Aorta (tissue), 5 donors: Measurements from ENCODE around the gene MEX3D. TPM values are rescaled to one million over a fixed set of nuclear protein-coding genes. Genes with fewer than 3 reads are reported as not detected.
A peak's percentile ranks its signal among the peaks of the same experiment; 100 is the strongest.

Experiments
- ATAC-seq: fragments of 200-7000 bp; cut with Tn5 transposase; one replicate; pipeline ENCODE4 v1.9.1; 2022; ENCODE audit warnings: moderate library complexity; ENCODE audit not compliant: low FRiP score
- DNase-seq, 2 donors: peaks; one replicate each; pipeline ENCODE4 v3.0.0-alpha.2; 2020
- H3K27ac ChIP-seq, 2 donors: one replicate each; pipeline ENCODE4 v1.5.1; 2013; ENCODE audit warnings: low read length in 2 of 2, mild to moderate bottlenecking in 2 of 2, moderate library complexity in 2 of 2, control low read depth in 1 of 2, inconsistent platforms in 1 of 2, low read depth in 1 of 2
- H3K27me3 ChIP-seq, 2 donors: one replicate each; pipeline ENCODE4 v1.6.1; 2013; ENCODE audit warnings: control low read depth in 1 of 2, low read length in 1 of 2, mild to moderate bottlenecking in 1 of 2, moderate library complexity in 1 of 2; ENCODE audit not compliant: insufficient read depth in 2 of 2, control insufficient read depth in 1 of 2
- H3K36me3 ChIP-seq, 2 donors: one replicate each; pipeline ENCODE4 v1.6.1; 2013; ENCODE audit warnings: control low read depth in 1 of 2, low read length in 1 of 2, mild to moderate bottlenecking in 1 of 2; ENCODE audit not compliant: insufficient read depth in 2 of 2, control insufficient read depth in 1 of 2
- H3K4me1 ChIP-seq, 2 donors: one replicate each; pipeline ENCODE4 v1.6.1; 2013; ENCODE audit warnings: low read length in 2 of 2, control low read depth in 1 of 2, mild to moderate bottlenecking in 1 of 2, moderate library complexity in 1 of 2; ENCODE audit not compliant: insufficient read depth in 2 of 2, control insufficient read depth in 1 of 2
- H3K4me3 ChIP-seq, 2 donors: one replicate each; pipeline ENCODE4 v1.5.1; 2013; ENCODE audit warnings: low read length in 2 of 2, control low read depth in 1 of 2, mild to moderate bottlenecking in 1 of 2
- H3K9me3 ChIP-seq: one replicate; pipeline ENCODE4 v1.6.1; 2013; ENCODE audit warnings: mild to moderate bottlenecking, low read length; ENCODE audit not compliant: control insufficient read depth
- WGBS, 2 donors: extraction: QIAGEN DNeasy Blood & Tissue Kit; methylation state at CpG; one replicate each; pipeline ENCODE4 v1.1.7; 2013; 5-methylcytosine and 5-hydroxymethylcytosine counted together
- intact Hi-C, 2 donors: fragments of 100-400 bp; cut with DNase I; formaldehyde crosslinking; loops; one replicate each; pipeline versions ENCODE4 v1.14.2 to v1.15.0; 2022
- polyA plus RNA-seq, 2 donors: library from polyadenylated mRNA; stranded (reverse); fragments of 200-250 nt; gene quantifications; one replicate each; pipeline ENCODE4 v1.2.3, GENCODE V29; 2013
- total RNA-seq, 2 donors: library from RNA; stranded (reverse); fragmentation: NEBNext Ultra II Directional; extraction: Animal tissue kit (Norgen Biotek cat#: 25700); gene quantifications; one replicate each; pipeline ENCODE4 v1.2.1, GENCODE V29; 2021
- donor health status: healthy with polysubstance abuse.
- donor health status: Bipolar disorder and iron deficiency.
- donor health status: DM: no; HTN: no; CAD: no.
- donor health status: DM: no; HTN: no; CAD: no.
- donor health status: DM: yes; HTN: yes; CAD: no.

The MEX3D gene
- total and polyA plus RNA-seq, 4 donors: 3.6 to 20.5 (median 11.2) TPM

DNA sequence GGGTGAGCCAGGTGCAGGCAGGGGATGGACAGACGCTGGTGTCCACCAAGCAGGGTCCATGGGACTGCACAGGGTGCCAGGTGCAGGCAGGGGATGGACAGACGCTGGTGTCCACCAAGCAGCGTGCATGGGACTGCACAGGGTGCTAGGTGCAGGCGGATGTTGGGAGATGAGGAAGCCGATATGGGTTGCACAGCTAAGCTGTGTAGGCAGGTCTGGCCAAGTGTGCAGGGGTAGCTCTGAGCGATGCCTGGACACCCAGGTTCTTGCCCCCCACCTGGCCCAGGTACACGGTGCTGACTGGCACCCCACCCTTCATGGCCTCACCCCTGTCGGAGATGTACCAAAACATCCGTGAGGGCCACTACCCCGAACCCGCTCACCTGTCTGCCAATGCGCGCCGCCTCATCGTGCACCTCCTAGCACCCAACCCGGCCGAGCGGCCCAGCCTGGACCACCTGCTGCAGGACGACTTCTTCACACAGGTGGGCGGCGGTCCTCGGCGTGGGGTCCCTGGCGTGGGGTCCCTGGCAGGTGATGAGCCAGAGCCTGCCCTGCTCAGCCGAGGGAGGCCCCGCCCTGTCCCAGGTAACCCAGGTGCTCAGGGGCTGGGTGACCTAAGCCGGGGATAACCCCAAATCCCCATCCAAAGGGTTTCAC is 40.3 kb downstream of the MEX3D start:
- intact Hi-C loops: no loop called here
- H3K36me3 ChIP-seq: no peaks in the 10 kb centered on the region
- H3K27me3 ChIP-seq: no peaks in the 10 kb centered on the region
- peak in 1 of 2 donors; percentile 44 for DNase-seq
- no peak overlapping the region for H3K27ac ChIP-seq
- H3K4me1 ChIP-seq: no peaks in the 10 kb centered on the region
- WGBS, 2 donors: 79 to 83% methylated on average over 26 to 27 of the region's 27 CpGs
- no peak overlapping the region for H3K4me3 ChIP-seq
- no peaks in the 10 kb centered on the region for H3K9me3 ChIP-seq
- ATAC-seq: no peak

- H3K36me3 ChIP-seq: no peaks in the 10 kb centered on the region
- DNase-seq (no peak), ATAC-seq (peak; percentile 19)
- H3K4me3 ChIP-seq: no peak overlapping the region
- no peak overlapping the region for H3K27ac ChIP-seq
- H3K9me3 ChIP-seq: no peaks in the 10 kb centered on the region
- intact Hi-C loops: no loop called here
- no peaks in the 10 kb centered on the region for H3K4me1 ChIP-seq
- no peaks in the 10 kb centered on the region for H3K27me3 ChIP-seq
- 80 to 81% methylated on average over 18 of the region's 18 CpGs for WGBS, 2 donors
Measured at GRCh38 chr19:1526979-1527649, 41.0 kb downstream of the MEX3D start.

DNA sequence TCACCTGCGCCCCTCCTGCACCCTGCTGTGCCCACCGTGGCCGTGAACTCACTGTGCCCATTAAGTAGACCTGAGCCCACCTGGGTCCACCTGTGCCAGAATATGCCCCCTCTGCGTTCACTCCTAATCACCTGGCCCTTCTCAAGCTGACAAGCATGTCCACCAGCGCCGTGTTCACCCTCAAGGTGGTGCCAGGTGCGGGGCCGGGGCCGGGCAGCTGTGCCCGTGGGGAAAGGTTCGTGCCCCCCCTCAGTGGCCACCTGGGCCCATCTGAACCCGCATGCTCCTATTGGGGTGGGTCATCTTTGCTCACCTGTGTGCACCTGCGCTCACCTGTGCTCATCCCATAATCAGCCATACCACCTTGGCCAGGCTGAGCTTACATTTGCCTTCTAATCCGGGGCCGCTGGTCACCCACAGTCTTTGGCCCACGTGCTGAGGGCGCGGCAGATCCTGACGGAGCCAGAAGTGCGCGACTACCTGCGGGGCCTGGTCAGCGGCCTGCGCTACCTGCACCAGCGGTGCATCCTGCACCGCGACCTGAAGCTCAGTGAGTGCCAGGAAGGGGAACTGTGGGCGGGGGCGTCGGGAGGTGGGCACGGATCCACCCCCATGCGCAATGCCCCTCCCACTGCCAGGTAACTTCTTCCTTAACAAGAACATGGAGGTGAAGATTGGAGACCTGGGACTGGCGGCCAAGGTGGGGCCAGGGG is 41.9 kb downstream of the MEX3D start:
- ATAC-seq (no peak), DNase-seq (no peak)
- Histone ChIP-seq H3K4me3 (no peak overlapping the region), H3K9me3 (no peaks in the 10 kb centered on the region), H3K27me3 (no peaks in the 10 kb centered on the region), H3K4me1 (no peaks in the 10 kb centered on the region), H3K27ac (no peak overlapping the region), H3K36me3 (no peaks in the 10 kb centered on the region)
- intact Hi-C loops: no loop called here
- WGBS, 2 donors: 78 to 79% methylated on average over 33 of the region's 33 CpGs

DNA sequence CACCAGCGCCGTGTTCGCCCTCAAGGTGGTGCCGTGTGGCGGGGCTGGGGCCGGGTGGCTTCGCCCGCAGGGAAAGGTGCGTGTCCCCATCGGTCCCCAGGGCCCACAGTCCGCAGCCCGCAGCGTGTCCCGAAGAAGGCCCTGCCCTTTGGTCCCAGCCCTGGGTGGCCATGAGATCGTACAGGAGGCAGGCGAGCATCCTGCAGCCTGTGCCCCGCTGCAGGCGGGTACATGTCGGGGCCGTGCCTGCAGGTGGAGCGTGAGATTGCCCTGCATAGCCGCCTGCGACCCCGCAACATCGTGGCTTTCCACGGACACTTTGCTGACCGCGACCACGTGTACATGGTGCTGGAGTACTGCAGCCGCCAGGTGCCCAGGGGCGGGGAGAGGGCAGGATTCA is 42.8 kb downstream of the MEX3D start:
- 56% methylated on average over 31 of the region's 31 CpGs for WGBS, 2 donors
- ATAC-seq (no peak), DNase-seq (no peak)
- H3K27me3 ChIP-seq: no peaks in the 10 kb centered on the region
- intact Hi-C loops: no loop called here
- H3K27ac ChIP-seq: no peak overlapping the region
- no peaks in the 10 kb centered on the region for H3K9me3 ChIP-seq
- H3K4me1 ChIP-seq: no peaks in the 10 kb centered on the region
- H3K4me3 ChIP-seq: no peak overlapping the region
- H3K36me3 ChIP-seq: no peaks in the 10 kb centered on the region

DNA sequence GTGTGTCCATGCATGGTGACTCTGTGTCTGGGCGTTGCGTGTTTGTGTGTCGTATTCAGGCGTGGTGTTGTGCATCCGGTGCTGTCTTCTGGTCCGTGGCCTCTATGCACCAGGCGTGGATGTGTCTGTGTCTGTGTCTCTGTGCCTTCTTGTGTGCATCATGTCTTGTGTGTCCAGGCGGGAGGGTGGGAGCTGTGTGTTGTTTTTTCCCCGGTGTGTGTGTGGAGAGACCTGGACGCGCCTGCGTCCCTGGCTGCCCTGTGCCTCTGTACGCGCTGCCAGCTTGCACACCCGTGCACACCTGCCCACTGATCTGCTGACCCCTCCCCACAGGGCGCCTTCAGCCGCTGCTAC is 43.2 kb downstream of the MEX3D start:
- Histone ChIP-seq H3K27me3 (no peaks in the 10 kb centered on the region), H3K9me3 (no peaks in the 10 kb centered on the region), H3K36me3 (no peaks in the 10 kb centered on the region), H3K4me3 (no peak overlapping the region), H3K4me1 (no peaks in the 10 kb centered on the region), H3K27ac (no peak overlapping the region)
- ATAC-seq (no peak), DNase-seq (no peak)
- 56 to 63% methylated on average over 17 of the region's 17 CpGs for WGBS, 2 donors
- intact Hi-C loops: no loop called here

- ATAC-seq (no peak), DNase-seq (no peak)
- intact Hi-C loops: no loop called here
- Histone ChIP-seq H3K36me3 (no peaks in the 10 kb centered on the region), H3K9me3 (no peaks in the 10 kb centered on the region), H3K27me3 (no peaks in the 10 kb centered on the region), H3K4me1 (no peaks in the 10 kb centered on the region), H3K4me3 (no peak overlapping the region), H3K27ac (no peak overlapping the region)
- WGBS, 2 donors: 8 to 9% methylated on average over 44 to 49 of the region's 49 CpGs
Measured at GRCh38 chr19:1524287-1524971, 43.7 kb downstream of the MEX3D start.

- 7 to 14% methylated on average over 46 to 92 of the region's 92 CpGs for WGBS, 2 donors
- no peak within 1 kb of the TSS for H3K27ac ChIP-seq
- no peaks in the 10 kb centered on the region for H3K36me3 ChIP-seq
- H3K27me3 ChIP-seq: no peaks in the 10 kb centered on the region
- H3K4me1 ChIP-seq: no peaks in the 10 kb centered on the region
- H3K4me3 ChIP-seq: no peak within 1 kb of the TSS
- no peaks in the 10 kb centered on the region for H3K9me3 ChIP-seq
- DNase-seq (no peak), ATAC-seq (no peak)
- intact Hi-C loops: no loop called here
Measured at GRCh38 chr19:1523412-1524286, 44.5 kb downstream of the MEX3D start, which contains the start of gene PLK5. Gene PLK5 (plus strand): TSS chr19:1524077. CDS start chr19:1526997, 2,920 bp downstream.

- 82 to 84% methylated on average over 18 of the region's 18 CpGs for WGBS, 2 donors
- H3K27me3 ChIP-seq: no peaks in the 10 kb centered on the region
- ATAC-seq: no peak
- DNase-seq: peak in 1 of 2 donors; percentile 33
- H3K36me3 ChIP-seq: no peaks in the 10 kb centered on the region
- no peak overlapping the region for H3K4me3 ChIP-seq
- intact Hi-C loops: no loop called here
- no peak overlapping the region for H3K27ac ChIP-seq
- H3K4me1 ChIP-seq: no peaks in the 10 kb centered on the region
- H3K9me3 ChIP-seq: no peaks in the 10 kb centered on the region
Measured at GRCh38 chr19:1522838-1523237, 45.3 kb downstream of the MEX3D start.
